Right kidney (tissue), 9 donors: Measurements from ENCODE around the gene NRXN3.

Source experiments
- DNase-seq: peaks from one replicate; pipeline ENCODE4 v3.0.0-alpha.2; 2016
- long read RNA-seq, 8 donors: transcript quantifications; one replicate each; lab custom pipeline, GENCODE V29; 2026

The NRXN3 gene
- long read RNA-seq, donor 1, full-length matches to known transcripts = 1 of 1 reads
- long read RNA-seq, donor 1, partial matches to known transcripts = 0 of 1 reads
- long read RNA-seq, donor 1, other reads (novel, unspliced or antisense) = 0 of 1 reads
- long read RNA-seq, donor 2 = 0 reads
- long read RNA-seq, donor 3 = 0 reads
- long read RNA-seq, donor 4, partial matches to known transcripts = 0 of 1 reads
- long read RNA-seq, donor 4, other reads (novel, unspliced or antisense) = 0 of 1 reads
- long read RNA-seq, donor 5, partial matches to known transcripts = 0 of 1 reads
- long read RNA-seq, donor 5, other reads (novel, unspliced or antisense) = 0 of 1 reads
- long read RNA-seq, donor 6 = 0 reads
- long read RNA-seq, donor 7 = 0 reads
- long read RNA-seq, donor 8 = 0 reads

DNA sequence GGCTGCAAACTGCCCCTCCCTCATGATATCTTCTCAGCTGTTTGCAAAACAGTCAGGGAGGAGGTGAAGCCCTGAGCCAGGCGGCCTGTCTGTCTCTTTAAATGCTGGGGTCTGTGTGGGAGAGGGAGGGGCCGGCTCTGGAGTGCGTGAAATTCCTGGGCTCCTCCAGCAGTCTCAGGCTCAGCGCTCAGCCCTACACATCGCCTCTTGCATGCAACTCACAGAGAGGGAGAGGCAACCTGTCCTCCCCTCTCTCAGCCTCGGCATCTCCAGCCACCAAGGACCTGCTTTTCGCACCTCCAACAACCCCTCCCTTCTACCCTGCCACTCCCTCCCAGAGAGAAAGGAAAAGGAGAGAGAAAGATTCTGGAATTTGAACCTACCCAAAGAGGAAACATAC lies at the start of gene NRXN3:
Gene NRXN3, plus strand, starts transcription at position 171 of the 400 bp plus-strand sequence. CDS start 72,721 bp downstream, outside the sequence.
- DNase-seq = peak; percentile 33

DNA sequence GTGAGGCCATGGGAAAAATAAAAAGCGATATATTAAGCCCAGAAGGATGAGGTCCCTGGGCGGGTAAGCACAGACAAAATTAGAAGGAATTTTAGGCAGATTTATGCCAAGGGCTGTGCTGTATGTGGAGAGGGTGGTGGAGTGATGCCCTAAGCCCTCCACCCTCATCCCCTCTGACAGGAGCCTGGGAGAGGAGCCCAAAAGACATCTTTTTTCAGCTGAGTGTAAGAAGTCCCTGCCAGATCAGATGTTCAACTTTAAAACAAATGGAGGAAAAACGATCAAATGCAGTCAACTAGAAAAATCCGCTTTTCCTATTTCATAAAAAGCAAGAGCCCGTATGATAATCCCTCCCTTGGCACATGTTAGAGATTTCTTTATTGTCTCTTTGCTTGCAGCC lies 47.7 kb upstream of the NRXN3 start:
- no peak for DNase-seq

DNA sequence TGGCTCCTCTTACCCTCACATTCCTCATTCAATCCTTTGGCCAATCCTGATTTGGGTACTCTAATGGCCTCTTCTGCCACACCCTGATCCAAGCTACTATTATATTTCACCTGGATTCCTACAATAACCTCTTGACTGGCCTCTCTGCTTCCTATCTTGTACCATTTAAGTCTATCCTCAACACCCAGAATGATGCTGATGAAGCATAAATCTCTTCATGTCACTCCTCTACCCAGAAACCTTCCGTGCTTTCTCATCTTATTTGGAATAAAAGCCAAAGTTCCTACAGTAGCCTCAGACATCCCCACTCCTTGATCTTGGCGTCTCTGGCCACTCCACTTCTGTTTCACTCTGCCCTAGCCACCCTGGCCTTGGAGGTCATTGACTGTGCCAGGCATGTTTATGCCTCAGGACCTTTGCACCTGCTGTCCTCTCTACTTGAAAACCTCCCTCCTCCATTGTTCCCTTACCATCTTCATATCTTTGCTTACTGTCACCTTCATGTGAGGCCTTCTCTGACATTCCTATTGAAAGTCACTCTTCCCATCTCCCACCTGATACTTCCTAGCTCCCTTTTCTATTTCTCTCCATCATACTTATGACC lies 46.4 kb upstream of the NRXN3 start:
- DNase-seq = no peak

DNA sequence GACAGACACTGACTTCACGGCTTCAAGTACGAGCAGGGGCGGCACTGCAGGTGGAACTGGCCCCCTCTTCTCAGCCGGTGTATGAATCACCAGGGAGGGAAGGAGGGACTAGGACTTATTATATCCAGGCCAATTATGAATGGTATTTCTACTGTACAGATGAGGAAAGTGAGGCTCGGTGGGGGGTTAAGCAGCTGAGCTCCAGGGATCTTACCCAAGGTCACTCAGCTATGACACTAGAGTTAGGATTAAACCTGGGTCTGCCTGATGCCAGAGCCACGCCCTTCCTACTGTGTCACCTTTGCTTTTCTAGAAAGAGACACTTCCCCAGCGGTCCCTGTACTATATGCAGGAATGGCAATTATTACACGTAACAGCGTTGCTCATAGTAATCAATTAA lies 42.2 kb upstream of the NRXN3 start:
- DNase-seq = no peak

DNA sequence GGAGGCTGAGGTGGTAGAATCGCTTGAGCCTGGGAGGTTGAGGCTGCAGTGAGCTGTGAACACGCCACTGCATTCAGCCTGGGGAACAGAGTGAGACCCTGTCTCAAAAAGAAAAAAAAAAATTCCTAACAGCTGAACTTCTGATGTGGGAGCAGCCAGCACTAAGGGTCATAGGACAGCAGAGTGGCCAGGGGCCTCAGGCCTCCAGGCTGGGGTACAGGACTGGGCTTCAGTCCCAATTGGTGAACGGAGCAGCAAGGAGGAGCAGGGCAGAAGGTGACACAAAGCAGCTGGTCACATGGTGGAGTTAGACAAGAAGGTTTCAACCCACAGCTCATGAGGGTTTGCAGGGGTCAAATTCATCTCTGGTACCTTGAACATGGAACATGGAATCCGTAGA lies 40.8 kb upstream of the NRXN3 start:
- no peak for DNase-seq

DNA sequence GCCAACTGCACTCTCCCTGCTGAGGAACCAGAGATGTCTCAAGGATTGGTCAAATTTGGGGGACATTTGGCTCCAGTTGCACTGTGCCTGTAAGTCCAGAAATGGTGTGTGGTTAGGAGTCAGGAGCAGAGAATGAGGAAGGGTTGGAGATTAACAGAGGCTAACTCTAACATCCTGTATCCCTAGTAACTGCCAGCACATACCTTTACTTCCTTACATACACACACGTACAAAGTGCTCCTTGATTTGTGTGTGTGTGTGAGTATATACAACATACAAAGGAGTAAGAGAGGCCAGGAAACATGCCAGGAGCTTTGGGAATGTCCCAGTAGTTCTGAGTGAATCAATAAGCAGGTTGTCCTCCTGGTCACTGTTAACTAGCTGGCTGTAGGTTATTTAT lies 39.8 kb upstream of the NRXN3 start:
- no peak for DNase-seq

DNA sequence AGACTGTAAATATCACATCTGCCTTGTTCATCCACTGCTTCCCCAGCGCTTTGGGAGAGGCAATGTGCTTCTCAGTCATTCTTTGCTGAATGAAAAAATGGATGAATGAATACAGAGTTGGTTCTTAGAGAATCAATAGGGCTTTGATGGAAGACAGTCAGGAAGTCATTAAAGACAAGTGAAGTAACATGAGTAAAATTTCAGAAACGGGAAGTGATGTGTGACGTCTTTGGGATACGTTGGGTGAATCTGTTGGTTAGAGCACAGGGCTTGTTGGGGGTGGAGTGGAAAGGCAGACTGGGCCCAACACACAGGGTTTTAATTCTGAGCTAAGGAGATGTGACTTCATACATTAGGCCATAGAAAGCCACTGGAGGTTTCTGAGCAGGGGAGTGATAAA lies 39.0 kb upstream of the NRXN3 start:
- DNase-seq = no peak

DNA sequence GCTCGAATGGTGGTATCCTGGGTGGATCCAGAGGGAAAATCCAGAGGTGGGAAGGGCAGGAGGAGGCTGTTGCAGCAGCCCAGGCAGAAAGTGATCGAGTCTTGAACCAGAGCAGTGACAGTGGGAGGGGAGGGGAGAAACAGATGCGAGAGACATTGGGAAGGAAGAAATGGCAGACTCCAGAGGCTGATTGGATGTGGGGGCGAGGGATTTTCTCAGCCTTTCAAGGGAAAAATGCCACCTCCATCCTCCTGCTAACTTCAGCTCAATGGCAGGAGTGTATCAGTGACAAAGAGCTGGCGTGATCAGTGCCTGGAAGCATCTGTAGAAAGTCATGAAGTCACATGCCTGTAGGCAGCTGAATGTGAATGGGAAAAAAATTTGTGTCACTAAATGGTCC lies 38.6 kb upstream of the NRXN3 start:
- DNase-seq = no peak

DNA sequence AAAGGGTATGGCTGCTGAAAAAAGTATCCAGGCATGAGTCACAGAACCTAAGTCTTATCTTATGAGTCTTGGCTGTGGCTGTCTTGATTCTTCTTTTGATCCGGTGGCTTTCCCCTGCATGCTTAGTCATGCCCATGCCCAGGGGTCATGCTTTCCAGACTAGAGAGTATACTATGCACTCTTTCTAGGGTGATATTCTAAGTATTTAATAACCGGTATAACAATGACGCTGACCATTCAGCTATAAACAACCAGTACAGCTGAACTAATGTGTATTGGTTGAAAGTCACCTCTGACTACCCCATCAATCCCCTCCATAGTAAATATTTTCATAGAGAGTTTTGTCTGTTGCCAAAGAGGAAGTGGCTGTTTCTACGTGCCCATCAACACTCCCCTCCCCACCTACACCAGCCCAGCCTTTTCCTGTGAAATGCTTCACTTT lies 34.7 kb upstream of the NRXN3 start:
- DNase-seq = no peak

DNA sequence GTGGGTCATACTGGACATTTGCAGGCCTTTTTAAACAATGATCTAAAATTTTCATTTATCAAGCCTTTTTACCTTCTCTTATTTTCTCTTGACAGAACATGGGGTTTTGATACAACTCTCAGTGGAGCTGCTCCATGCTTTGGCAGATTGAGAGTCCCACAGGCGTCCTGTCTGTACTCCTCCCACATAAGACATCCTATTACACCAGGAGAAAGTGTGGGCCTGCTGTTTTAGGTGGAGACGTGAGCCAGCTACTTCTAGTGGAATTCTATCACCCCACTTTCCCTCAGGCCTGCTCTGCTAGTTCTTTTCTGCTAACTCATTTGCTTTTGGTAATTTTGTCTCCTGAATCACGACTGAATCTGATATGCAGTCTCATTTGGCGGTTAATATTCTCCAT lies 33.5 kb upstream of the NRXN3 start:
- no peak for DNase-seq

DNA sequence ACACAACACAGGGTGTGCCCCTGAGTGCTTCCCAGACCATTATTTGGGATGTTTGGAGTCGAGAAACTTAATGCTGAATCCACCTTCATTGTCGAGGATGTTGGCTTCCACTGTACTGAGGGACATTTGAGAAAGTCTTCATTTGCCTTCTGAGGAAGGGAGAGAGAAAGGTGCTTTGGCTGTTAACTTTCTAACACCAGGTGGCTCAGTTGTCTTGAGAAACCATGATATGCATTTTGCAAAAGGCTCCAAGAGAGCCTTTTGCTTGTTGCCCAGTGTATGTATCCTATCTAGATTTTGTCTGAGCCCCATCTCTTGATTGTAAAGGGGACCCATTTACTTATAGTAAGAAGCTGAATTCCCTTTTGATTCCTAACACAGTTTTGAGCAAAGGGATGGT lies 28.6 kb upstream of the NRXN3 start:
- no peak for DNase-seq

DNA sequence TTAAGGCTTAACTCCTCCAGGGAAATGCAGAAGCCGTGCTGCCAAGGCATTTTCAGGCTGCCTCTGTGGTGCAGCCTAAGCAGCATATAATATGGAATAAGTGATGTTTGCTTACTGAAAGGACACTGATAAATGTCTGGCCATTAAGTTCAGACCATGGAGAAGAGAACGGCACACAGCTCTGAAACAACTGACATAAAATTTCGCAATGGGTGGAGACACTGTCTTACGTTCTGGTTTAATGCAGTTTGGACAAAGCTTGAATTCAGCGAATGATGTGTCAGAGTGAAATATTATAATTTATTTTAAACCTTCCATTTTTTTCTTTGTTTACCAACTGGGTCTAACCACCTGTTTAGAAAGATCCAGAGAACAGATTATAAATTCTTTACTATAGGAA lies 27.2 kb upstream of the NRXN3 start:
- no peak for DNase-seq

DNA sequence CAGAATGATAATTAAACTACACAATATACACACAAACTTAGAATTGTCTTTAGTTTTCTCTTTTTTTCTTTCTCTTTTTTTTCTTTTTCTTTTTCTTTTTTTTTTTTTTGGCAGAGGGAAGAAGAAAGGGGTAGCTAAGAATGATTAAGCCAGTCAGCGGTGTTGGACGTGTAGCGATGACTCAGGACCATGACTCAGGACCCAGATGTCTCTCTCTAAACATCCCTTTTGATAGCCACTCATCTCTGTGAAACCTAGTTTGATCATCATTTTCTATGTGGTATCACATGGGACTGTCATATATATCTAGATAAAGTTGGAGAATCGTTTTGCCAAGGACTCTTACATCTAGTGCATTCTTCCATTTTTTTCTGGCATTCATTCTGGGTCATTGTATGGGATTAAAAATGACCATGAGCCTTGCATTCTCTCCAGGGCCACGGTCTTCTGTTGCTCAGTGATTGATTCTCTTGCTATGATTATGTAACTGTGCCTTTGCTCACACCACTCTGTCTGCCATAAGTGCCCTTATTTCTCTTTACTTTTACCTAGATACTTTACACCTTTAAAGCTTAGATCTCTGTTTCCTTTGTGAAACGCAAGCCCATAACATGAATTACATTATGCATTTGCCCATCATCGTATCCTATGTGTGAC lies 26.6 kb upstream of the NRXN3 start:
- no peak for DNase-seq

DNA sequence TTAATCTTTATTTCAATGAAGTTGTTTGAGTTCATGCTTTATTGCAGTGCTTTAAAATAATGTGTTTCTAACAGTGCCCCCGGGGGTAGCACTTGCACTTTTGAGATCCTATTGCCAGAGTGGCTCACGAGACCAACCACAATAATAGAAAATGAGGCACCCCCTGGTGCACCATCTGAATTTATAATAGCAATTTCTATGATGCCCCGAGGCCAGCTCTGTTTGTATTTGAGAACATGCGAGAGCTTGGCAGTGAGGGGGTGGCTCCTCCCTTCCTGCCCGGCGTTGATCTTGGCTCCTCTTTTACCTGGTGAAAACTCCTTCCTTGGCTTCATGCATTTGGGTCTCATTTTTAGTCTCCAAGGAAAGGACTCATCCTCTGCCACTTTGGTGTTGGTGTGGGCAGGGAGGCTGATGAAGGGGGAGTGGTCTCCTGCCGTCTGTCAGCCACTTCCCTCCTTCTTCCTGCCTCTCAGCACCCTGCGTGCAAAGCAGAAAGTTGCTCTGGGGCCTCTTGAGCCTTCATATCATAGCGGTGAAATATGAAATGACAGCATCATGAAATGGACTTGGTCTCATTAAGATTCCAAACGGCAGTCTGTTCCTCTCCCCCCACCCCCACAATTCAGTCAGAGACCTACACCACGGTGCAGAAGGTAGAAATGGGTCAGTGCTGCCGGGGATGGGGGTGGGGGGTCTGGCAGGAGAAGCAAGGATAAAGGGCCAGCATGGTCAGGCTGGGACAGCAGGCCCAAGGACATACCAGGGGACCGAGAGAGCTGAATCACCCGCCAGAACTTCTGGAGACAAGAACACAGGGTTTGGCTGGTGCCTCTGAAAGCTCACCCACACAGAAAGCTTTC lies 17.7 kb upstream of the NRXN3 start:
- DNase-seq = no peak

DNA sequence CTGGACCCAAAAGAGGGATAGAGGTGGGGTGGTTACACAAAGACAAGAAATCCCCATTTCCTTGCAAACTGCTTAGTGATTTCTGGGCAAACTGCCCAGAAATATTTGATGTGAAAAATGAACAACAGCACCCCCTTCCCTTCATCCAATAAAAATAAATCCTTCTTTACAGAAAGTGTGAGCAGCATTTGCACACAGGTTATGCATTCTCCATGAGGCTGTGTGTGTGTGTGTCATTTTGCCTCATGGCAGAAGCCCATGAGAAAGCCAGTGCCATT lies 17.2 kb upstream of the NRXN3 start:
- no peak for DNase-seq

DNA sequence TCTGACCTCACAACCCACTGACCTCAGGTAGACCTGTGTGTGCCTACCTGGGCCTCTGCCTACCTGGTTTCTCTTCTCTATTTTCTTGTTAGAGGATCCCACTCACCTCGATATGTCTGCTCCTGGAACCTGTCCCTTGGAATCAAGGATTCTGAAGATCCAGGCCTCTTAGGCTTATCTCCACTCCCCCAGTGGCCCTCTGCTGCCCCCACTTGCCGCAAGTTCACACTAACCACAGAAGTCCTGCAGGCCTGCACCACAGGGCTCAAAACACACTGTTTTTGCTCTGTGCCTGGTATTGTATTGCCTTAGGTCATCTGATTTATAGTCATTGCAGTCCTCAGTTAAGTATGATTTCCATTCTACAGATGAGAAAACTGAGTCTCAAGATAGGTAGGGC lies 15.3 kb upstream of the NRXN3 start:
- no peak for DNase-seq

DNA sequence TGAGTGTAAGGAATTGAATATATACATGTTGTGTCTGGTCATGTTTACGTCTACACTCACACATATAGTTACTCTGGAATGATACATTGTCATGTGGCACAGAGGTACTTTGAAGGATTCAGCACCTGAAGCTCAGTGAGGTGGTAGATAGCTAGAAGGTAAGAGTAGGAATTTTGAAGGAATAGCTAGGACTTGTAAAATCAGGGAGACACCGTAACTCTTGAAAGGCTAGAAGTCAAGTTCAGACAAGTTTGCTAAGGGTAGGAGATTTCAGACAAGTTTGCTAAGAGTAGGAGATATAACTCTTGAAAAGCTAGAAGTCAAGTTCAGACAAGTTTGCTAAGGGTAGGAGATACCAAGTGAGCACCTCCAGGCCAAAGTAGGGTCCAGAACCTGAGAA lies 14.0 kb upstream of the NRXN3 start:
- no peak for DNase-seq

DNA sequence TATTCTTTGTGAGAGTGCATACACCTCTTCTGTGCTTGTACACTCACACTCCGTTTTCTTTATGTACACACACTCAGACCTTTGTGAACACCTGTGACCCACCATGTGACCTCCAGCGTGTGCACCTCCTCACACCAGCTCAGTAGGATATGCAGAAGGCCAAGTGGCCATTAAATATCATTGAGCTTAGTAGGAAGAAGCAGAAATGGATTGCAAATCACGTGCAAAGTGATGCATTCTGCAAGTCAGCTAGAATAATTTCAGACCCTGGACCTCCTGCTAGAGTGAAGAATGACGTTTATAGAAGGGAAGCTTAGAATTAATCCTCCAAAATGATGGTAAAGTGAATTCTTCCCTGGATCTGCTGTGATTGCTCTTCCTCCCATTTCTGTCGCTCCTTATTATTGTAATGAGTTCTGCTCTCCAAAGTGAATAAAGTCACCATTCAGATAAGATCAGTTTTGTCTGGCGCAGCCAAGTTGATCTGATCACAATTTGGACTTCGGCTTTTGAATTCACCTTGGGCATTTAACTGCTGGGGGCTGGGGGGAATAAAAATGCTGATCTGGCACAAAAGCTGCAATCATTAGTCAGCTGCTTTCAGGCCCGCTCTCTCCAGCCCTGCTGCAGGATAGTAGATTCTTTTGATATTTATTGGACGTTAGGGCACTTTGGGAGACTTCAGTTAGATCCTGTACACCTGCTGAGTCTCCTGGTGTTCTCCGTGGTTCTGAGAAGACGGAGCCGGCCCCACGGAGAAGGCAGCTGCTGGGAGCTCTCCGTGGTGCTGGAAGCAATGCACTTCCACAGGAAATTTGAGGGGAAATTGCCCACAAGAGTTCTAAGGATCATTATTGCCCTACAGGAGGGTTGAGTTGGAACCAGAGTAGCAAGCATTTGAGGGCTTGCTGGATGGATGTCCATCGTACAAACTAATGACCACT lies 12.4 kb upstream of the NRXN3 start:
- no peak for DNase-seq

DNA sequence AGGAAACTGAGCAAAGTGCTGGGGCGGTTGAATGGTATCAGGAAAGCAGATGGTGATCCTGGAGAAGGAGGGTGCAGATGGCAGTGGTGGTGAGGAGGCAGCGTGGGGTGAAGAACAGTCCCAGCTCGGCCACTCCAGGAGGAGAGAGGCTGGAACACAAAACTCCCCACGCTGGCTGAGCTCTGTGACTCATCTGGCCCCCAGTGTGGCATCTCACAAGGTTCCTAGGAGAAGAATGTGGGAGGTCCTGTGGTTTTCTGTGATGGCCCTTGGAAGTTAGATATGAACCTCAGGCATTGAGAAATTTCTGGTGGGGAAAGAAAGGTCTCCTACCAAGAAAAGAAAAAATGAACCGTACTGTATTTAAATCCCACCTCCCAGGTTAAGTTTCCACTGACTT lies 8.0 kb upstream of the NRXN3 start:
- no peak for DNase-seq

DNA sequence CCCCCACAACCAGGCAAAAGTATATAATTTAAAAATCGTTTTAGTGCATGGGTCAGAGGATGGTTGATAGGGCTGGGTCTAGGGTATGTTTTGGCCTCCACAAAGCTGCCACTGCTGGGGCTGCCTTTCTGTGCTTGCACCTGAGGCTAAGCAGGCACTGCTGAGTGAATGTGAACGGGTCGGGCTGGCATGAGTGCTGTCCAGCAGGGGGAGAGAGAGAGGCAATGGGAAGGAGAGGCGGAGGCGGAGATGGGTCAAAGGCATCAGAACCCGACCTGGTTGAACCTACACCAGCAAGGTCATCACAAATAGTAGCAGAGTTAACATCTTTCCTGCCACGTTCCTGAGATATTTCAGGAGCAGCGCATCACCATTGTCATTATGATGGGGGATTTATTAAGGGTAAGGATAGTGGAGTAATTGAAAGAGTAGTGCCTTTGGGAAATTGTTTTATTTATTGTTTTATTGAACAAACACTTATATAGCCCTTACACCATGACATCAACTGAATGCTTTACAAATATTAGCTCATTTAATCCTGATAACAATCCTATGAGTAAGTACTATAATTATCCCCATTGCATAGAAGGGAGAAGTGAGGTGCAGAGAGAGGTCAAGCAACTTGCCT lies 5.8 kb upstream of the NRXN3 start:
- no peak for DNase-seq

DNA sequence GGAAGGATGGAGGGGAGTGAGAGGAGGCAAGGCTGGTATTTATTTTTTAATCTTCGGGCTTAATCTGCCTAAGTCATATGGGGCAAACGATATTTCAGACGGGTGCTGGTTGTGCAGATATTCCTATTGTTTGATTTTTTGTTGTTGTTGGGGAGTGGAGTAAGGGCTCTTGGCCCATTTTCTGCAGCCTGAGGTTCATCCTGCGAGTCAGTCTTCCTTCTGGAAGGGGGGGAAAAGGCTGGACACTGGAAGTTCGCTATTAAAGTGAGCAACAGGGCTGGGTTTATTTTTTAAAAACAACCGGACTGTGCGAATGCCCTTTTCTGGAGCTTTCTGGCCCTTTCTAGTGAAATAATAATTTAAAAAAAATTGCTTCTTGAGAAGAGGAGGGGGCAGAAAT lies 2.3 kb downstream of the NRXN3 start:
- DNase-seq = no peak
